IPS DF 19.7 (cell line): ENCODE results near the gene NTSR1.

Source experiments
- DNase-seq: peaks from one replicate; pipeline ENCODE4 v3.0.0-alpha.2; 2013; ENCODE audit warnings: low read depth, low spot score

The NTSR1 gene

DNA sequence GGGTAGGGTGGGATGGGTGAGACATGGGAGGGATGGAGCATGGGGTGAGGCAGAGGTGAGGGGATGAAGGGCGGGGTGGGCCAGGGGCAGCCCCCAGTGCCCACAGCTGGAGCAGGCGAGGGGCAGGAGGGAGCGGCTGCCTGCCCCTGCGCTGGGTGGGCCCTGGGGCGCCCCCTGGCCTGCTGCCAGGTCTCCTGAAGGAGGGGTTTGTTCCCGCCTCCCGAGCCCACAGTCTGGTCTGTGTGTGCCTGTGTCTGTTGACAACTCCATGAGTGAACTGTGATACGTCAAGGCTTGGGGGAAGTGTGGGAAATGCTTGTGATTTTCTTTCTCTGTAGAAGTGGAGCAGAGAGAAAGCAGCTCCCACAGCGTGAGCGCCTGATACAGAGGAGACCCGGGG lies 76.8 kb downstream of the NTSR1 start:
- no peak for DNase-seq

DNA sequence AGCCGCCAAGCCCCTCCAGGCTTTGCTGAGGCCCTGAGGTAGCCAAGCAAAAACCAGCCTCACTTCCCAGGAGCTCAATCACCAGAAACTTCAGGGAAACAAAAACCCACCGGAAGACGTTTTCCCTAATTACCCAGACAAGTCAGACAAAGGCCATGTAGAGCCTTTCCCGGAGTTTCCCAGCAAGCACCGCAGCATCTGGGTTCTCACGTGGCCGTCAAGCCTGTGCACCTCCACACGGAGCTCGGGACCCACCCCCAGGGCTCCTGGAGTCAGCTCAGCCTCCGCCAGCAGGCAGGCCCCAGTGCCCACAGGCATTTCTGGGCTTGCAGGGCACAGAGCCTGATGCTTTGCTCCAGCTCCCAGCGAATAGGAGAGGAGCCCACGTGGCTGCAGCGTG lies 77.5 kb downstream of the NTSR1 start:
- DNase-seq = no peak

DNA sequence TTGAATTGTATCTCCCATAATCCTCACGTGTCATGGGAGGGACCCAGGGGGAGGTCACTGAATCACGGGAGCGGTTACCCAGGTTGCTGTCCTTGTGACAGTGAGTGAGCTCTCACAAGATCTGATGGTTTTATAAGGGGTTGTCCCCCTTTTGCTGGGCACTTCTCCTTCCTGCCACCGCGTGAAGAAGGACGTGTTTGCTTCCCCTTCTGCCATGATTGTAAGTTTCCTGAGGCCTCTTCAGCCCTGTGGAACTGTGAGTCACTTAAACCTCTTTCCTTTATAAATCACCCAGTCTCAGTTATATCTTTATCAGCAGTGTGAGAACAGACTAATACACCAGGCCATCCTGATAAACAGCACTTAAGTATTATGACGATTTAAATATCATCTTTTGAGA lies 78.7 kb downstream of the NTSR1 start:
- DNase-seq = no peak

DNA sequence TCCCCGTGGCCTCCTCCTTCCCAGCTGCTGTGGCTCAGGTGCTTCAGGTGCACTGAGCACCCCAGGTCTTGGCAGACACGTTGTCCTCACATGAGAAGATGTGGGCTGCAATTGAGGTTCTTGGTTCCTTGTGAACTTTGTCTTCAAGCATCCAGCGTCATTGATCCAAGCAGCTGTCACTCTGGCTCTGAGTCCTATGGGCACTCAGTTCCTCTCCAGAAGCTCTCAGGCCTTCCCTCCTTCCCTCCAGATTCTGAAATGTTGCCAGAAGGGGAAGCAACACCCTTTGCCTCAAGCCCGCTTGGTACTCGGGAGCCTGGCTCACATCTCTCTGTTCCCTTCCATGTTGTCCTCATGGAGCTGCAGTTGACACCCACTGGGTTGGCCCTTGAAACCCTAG lies 79.2 kb downstream of the NTSR1 start:
- no peak for DNase-seq

DNA sequence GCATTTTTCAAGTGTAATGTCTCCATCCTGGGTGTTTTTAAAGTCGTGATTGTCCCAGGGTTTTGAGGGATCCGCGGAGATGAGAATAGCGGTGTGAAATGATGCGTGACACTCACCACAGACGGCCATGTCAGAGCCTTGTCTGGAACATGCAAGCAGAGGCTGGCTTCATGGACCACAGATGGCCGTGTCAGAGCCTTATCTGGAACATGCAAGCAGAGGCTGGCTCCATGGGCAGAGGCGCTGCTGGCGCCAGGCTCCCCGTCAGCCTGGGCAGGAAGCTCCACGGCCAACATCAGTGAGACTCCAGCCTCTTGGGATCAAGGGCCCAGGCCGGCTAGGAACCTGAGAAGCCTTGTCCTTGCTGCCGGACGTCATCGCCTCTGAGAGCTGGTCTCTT lies 80.0 kb downstream of the NTSR1 start:
- no peak for DNase-seq

DNA sequence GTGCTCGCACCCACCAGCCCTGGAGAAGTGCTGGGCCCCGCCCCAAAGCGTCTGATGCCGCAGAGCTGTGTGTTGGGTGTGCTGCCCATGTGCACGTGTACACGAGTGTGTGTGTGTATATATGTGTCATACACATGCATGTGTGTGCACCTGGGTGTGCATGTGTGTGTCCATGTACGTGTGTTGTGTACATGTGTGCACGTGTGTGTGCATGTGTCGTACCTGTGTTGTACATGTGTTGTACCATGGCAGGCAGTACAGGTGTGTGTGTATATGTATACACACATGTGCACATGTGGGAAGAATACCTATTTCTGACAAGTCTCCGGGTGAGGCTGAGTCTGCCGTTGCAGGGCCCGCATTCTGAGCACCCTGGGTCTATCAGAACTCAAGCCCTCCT lies 81.4 kb downstream of the NTSR1 start:
- DNase-seq = no peak

DNA sequence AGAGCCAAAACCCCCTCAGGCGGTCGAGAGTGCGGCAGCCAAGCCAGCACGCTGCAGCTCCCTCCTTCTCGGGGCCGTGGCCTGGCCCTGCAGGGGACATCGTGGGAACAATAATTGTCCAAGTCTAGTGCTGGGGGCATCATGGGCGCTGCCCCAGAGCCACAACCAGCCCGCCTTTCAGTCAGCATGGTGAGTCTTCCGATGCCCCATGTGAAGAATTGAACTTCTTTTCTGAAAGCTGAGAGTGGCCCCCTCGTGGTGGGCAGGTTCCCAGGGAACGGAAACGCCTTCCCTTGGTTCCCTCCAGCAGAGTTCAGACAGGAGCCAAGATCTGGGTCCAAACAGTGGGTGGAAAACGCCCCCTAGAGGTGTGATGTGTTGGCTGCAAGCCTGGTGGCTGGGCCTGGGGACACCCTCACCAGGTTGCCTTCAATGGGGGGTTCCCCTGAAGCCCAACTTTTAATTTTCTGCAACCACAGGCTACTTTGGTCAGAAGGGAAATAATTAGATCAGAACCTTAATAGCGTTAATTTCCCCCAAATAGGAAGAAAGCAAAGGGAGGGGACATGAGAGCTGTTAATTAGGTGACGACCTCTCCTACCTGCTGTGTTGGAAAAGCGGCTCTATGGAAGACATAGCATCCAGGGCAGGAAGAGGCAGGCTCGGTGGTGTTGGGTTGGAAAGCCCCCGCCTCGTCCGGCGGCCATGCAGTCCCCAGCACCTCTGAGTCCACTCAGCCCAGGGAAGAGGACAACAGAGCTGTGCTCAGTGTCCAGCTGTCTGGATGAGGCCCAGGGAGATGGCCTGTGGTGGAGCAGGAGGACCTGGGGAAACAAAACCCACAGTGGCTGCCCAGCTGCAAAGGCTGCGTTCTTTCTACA lies 82.9 kb downstream of the NTSR1 start:
- DNase-seq = no peak

DNA sequence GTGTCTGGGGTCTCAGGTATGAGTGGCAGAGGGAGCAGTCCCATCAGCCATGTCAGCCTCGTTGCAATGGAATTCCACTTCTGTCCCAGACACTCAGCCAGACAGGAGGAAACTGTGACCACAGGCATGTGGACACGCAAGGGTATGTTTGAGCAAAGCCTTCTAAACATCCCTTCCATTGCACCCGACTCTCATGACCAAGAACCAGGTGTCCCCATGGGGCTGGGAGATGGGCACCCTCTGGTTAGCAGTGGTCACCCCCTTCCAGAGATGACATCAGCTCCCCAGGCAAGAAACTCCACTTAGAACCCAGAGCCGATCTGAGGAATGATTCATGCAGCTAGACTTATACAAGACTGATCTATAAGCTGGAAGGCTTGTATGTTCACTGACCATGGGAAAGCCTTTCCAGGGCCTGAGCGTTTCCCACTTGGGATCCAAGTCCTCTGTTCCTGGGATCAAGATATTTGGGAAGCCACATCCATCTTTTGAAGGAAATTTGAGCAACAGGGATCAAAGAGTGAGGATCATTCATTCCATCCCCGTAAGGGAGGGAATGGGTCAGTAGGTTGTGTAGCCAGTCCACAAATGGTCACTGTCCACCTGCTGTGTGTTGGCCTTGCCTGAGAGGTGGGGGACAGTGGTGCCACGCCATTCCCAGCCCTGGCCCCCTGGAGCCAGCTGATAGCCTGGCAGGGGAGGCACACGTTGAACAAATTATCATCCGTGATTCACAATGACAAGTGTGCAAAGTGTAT lies 83.7 kb downstream of the NTSR1 start:
- DNase-seq = no peak

DNA sequence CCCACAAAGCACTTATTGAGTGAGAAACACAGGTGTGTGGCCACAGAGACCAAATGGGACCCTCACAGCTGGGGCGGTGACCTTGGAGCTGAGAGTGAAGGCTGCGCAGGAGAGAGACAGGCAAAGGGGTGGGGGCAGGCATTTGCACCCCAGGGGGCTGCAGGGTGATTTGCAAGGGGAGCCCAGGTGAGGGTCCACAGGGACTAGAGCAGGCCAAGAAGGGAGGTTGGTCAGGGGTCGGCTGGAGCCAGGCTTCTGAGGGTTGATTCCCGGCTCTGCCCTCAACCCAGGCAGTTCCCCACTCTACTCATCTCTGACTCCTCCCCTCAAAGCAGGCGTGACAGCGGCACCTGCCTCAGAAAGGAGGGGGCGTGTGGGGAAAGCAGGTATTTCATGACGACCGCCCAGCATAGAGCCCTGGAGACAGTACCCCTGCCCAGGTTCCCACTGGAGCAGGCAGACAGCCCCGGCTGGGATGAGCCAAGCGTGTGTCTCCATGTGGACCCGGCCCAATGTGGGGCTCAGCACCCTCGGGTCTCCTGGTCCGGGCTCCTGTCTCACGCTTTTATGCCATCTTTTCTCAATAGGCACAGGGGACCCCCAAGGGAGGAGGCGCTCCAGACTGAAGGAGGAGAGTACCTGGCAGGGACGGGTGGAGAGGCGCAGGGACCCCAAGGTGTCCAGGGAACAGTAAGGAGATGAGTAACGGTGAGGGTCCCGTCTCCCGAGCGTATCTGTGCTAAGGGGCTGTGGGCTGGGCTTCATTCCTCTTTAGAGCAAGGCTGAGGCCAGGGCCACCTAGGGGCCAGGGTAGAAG lies 84.5 kb downstream of the NTSR1 start:
- DNase-seq = no peak

DNA sequence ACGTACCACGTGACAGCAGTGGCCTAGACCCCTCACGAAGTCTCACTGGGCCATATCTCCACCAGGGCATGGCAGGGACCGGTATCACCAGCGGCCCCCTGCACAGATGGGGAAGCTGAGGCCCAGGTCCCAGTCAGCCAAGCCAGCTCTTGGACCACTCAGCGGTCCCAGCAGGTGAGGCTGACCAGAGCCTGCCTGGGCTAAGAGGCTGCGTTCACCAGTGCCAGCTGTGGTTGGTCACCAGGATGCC lies 85.0 kb downstream of the NTSR1 start:
- no peak for DNase-seq

DNA sequence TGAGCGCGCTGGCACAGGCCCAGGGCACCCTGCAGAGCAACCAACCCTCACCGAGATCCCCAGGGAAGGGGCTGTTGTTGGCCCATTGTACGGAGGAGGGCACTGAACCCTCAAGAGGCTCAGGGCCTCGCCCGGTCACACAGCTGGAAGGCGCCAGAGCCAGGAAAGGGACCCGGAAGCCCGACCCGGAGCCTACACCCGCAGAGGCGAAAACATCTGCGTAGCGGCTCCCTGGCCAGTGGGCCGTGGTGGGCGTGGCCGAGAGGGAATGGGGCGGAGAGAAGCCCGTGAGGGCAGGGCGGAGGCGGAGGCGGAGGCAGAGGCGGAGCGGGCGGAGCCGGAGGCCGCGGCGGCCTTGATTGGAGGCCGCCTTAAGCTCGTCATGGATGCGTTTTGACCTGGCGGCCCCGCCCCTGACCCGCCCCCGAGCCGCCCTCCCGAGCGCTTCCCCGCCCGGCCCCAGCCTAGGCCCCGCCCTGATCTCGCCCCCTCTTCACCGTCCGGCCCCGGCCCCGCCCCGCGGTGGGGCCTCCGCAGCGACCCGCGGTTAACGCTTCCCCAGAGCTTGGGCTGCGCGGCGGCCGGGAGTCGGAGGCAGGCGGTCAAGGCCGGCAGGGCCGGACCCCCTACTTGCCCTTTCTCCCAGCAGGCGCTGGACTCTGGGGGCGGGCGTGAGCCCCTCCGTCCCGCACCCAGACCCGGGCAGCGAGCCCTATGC lies 85.5 kb downstream of the NTSR1 start:
- DNase-seq = no peak

DNA sequence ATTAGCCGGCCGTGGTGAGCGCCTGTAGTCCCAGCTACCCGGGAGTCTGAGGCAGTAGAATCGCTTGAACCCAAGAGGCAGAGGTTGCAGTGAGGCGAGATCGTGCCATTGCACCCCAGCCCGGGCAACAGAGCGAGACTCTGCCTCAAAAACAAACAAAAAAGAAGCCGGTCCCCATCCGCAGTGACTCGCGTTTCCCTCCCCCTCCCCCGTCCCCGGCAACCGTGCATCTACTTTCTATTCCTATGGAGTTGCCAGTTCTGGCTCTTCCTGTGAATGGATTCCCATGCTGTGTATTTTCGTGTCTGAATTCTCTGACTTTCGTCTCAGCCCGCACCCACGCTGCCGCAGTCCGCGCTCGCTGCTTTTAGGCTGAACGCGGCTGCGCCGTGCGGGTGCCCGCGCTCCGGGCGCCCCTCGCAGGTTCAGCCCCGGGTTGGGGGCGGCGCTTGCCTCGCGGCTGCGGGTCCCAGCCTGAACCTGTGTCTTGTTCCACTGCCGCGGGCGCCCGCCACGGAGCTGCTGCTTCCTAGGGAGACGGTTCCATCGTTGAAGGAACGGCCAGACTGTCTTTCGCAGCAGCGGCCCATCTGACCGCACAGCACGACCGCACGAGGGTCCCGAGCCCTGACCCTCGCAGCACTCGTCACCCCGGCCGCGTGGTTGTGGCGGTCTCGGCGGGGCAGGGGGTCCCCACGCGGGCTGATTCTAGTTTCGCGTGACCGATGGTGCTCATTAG lies 86.6 kb downstream of the NTSR1 start:
- DNase-seq = no peak

DNA sequence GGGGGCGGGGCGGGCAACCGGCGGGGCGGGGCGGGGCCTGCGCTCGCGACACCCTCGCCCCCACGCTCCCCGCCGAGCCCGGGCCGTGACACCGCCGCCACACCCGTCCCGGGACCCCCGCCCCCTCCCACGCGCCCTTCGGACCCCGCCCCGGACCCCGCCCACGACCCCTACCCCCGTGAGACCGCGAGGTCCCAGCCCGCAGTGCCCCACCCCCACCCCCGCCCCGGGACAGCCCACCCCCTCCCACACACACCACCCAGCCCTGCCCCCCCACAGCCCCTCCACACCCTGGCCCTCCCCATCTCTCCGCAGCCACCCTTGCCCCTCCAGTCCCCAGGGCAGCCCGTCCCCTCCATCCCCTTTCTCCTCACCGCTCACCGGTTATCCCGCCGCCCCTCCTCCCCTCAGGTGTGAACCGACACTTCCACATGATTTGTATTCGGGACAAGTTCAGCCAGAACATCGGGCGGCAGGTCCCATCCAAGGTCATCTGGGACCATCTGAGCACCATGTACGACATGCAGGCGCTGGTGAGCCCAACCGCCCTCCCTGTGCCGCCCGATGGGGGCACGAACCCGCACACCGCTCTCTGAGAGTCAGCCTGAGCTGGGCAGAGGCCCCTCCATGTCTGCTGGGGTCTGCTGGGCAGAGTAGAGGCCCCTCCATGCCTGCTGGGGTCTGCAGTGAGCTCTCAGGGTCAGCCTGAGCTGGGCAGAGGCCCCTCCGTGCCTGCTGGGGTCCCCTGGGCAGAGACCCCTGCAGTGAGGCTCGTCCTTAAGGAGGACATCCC lies 88.3 kb downstream of the NTSR1 start:
- no peak for DNase-seq

DNA sequence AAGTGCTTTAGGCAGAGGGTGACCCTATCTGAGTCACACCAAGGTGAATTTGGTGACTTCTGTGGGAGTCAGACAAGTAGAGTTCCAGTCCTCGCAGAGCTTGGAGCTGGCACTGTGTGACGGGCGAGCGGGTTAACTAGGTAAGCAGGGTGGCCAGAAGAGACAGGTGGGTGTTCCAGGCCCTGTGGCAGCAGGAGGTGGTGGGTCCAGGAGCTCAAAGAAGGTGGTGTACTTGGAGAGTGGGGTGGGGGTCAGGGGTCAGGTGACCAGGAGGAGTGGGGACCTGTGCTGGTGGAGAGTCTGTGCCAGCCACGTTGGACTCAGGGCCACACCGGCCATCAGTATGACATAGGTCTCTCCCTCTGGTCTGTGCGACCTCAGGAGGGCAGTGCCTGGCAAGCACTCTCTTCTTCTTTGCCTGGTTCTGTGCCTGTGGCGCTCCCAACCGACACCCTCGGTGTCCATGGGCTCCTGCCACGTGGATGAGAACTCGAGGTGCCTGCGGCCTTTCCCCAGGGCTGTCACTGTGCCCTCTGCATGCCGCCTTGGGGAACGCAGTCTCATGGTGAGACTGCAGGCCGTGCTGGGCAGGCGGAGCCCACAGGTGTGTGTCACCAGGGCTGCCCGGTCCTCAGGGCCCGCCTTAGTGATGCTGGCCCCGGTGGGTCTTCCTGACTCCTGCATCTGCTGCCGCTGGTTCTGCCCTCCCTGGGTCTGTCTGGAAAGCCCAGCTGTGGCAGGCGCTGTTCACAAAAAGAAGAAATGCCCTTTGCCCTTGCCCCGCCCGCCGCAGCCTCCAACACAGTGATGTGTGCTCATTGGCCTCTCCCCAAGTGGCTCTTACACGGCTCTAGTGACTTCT lies 89.3 kb downstream of the NTSR1 start:
- no peak for DNase-seq

DNA sequence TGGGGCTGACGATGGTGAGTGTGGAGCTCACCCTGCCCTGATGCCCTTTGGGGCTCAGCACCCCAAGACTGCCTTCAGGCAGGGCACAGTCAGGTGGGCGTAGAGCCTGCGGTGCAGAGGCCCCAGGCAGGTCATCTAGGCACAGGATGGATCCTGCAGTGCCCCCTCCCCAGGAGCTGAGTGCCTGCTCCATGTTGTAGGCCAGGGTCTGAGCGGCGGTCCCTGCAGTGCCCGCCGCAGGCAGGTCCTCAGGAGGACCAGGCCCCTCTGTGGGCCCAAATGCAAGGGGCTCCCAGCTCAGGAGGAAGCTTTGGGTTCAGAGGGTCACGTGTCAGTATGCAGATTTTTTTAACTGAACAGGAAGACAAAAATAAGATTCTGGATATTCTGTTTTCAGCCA lies 90.4 kb downstream of the NTSR1 start:
- DNase-seq = no peak

DNA sequence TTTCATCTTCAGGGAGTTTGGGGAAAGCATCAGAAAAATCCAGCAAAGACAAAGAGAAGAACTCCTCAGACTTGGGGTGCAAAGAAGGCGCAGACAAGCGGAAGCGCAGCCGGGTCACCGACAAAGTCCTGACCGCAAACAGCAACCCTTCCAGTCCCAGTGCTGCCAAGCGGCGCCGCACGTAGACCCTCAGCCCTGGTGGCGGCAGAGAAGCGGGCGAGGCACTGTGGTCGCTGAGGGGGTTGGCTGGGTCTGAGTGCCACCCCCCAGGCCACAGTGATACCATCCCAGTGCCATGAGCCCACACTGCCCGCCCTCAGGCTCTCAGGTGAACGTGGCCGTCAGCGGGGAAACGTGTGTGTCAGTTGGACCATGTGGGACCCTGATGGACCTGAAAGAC lies 90.8 kb downstream of the NTSR1 start:
- no peak for DNase-seq

DNA sequence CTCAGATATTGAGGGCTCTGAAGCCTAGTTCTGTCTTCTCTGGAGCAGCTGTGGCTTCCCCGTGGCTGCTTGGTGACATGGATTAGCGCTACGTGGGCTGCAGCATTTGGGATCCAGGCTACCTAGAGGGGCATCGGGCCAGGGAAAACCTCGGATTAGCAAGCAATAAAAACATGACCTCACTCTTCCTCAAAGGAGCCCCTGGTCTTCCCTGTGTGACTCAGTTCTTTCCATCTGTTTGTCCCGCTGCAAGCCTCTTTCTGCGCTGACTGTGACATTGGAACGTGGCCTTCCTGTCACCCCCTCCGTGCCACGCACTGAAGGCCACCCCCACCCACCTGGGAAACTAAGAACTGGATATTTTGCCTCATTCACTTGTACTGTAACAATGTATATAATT lies 91.2 kb downstream of the NTSR1 start:
- no peak for DNase-seq

DNA sequence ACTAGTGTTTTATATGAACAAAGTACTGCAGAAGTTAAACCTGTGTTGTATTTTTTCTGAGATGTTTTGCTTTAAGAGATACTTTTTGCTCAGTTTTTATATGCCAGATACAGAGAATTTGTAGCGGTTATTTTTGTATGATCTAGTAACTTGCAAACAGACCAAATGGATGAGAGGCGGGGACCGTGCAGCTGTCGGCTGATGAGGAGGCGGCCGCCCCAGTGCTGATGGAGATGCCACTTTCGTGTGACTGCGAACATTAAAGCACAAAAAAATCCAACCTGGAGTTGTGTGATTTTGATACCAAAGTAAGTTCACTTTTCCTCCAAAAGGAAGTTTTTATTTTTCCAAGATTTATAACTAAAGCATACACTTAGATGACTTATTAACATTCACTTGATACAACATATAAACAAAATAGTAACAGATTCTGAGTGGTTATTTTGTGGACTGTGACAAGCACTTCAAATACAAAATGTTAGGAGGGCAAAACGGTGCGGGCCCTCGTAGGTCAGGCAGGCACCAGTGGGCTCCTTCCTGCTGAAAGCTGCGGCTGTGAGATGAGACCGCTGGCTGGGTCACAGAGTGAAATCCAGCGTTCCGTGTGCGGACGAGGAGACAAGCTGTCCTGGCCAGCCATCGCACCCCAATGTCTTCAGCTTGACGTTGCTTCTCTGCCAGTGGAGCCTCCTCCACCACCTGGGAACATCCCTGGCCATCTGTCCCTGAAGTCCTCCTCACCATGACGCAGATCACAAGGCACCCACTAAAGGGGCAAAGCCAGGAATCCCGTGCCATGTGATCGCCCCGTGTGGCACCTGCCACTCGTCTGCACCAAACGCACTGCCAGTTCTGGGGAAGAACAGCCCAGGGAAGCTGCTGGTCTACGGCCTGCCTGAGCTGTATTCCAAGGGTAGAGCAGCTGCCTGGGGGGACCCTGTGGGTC lies 92.0 kb downstream of the NTSR1 start:
- no peak for DNase-seq
